Loucy (cell line): ENCODE measurements around the gene TACC3.

ENCODE experiments used
- H2AFZ ChIP-seq: fragments of 200-600 bp; sonication (generic); 2 replicates; pipeline ENCODE4 v1.6.0; 2016; ENCODE audit warnings: antibody characterized with exemption, mild to moderate bottlenecking, low read length, moderate library complexity
- H3F3A ChIP-seq: fragments of 200-600 bp; 2 replicates; pipeline ENCODE4 v1.6.0; 2016; ENCODE audit warnings: antibody characterized with exemption, low read depth, mild to moderate bottlenecking
- H3K27me3 ChIP-seq: fragments of 200-600 bp; sonication (generic); 2 replicates; pipeline ENCODE4 v1.6.1; 2014; ENCODE audit warnings: low read length, mild to moderate bottlenecking; ENCODE audit not compliant: insufficient read depth, poor library complexity, severe bottlenecking
- H3K36me3 ChIP-seq: fragments of 200-600 bp; sonication (generic); 2 replicates; pipeline ENCODE4 v1.6.1; 2016; ENCODE audit warnings: low read length; ENCODE audit not compliant: insufficient read depth
- H3K4me1 ChIP-seq: fragments of 200-600 bp; sonication (generic); 2 replicates; pipeline ENCODE4 v1.5.1; 2014; ENCODE audit warnings: low read length, mild to moderate bottlenecking; ENCODE audit not compliant: insufficient read depth, poor library complexity, severe bottlenecking
- H3K4me2 ChIP-seq: fragments of 200-600 bp; sonication (generic); 2 replicates; pipeline ENCODE4 v1.6.0; 2014; ENCODE audit warnings: antibody characterized with exemption, low read length, low read depth, mild to moderate bottlenecking; ENCODE audit not compliant: poor library complexity, severe bottlenecking
- H3K4me3 ChIP-seq: fragments of 200-600 bp; sonication (generic); 2 replicates; pipeline ENCODE4 v1.5.1; 2014; ENCODE audit warnings: low read length, mild to moderate bottlenecking, mixed read lengths; ENCODE audit not compliant: poor library complexity, severe bottlenecking
- H3K79me2 ChIP-seq: fragments of 200-600 bp; sonication (generic); 2 replicates; pipeline ENCODE4 v1.6.1; 2014; ENCODE audit warnings: low read length; ENCODE audit not compliant: insufficient read depth
- H3K9ac ChIP-seq: fragments of 200-600 bp; sonication (generic); 2 replicates; pipeline ENCODE4 v1.6.0; 2014; ENCODE audit warnings: mild to moderate bottlenecking, low read depth, low read length, moderate library complexity; ENCODE audit not compliant: poor library complexity, severe bottlenecking
- H3K9me2 ChIP-seq: fragments of 200-600 bp; sonication (generic); replicated peaks from 2 replicates; pipeline ENCODE4 v1.6.1; 2016; ENCODE audit warnings: low read depth, low read length, mixed read lengths
- H3K9me3 ChIP-seq: fragments of 200-600 bp; sonication (generic); 2 replicates; pipeline ENCODE4 v1.6.1; 2014; ENCODE audit warnings: mild to moderate bottlenecking, antibody characterized with exemption, low read length, low read depth; ENCODE audit not compliant: insufficient read depth
- H4K20me1 ChIP-seq: fragments of 200-600 bp; sonication (generic); 2 replicates; pipeline ENCODE4 v1.6.0; 2014; ENCODE audit warnings: antibody characterized with exemption, low read length, mild to moderate bottlenecking; ENCODE audit not compliant: insufficient read depth, poor library complexity, severe bottlenecking
- CTCF ChIP-seq: fragments of 200-600 bp; sonication (generic); conservative IDR thresholded peaks from 2 replicates; pipeline ENCODE4 v1.5.1; 2014; ENCODE audit warnings: mild to moderate bottlenecking, antibody characterized with exemption, low read length
- EZH2phosphoT487 ChIP-seq: fragments of 200-600 bp; IDR thresholded peaks from 2 replicates; pipeline ENCODE4 v1.6.1; 2018; ENCODE audit warnings: antibody characterized with exemption, mild to moderate bottlenecking, moderate library complexity, borderline replicate concordance

Gene TACC3

GRCh38 chr4:1771555-1772305 lies 50.4 kb downstream of the TACC3 start:
- no peaks in the 10 kb centered on the region for H3K36me3 ChIP-seq
- H3K79me2 ChIP-seq = no peaks in the 10 kb centered on the region
- H2AFZ ChIP-seq = no peak overlapping the region
- no peaks in the 10 kb centered on the region for H3K9me2 ChIP-seq
- H3K4me3 ChIP-seq = no peak overlapping the region
- H4K20me1 ChIP-seq = no peaks in the 10 kb centered on the region
- no peaks in the 10 kb centered on the region for H3F3A ChIP-seq
- no peak for TF ChIP-seq EZH2phosphoT487
- no peak for TF ChIP-seq CTCF
- H3K9ac ChIP-seq = peak overlapping the region; percentile 50
- no peak overlapping the region for H3K4me2 ChIP-seq
- no peaks in the 10 kb centered on the region for H3K4me1 ChIP-seq
- H3K9me3 ChIP-seq = no peaks in the 10 kb centered on the region
- H3K27me3 ChIP-seq = no peaks in the 10 kb centered on the region

- Histone ChIP-seq H3K4me2 (no peak overlapping the region), H3K4me1 (no peaks in the 10 kb centered on the region), H3K9me3 (no peaks in the 10 kb centered on the region), H3K9ac (no peak overlapping the region), H4K20me1 (no peaks in the 10 kb centered on the region), H3F3A (no peaks in the 10 kb centered on the region), H3K36me3 (no peaks in the 10 kb centered on the region), H3K79me2 (no peaks in the 10 kb centered on the region), H3K4me3 (no peak overlapping the region), H3K27me3 (no peaks in the 10 kb centered on the region), H2AFZ (no peak overlapping the region), H3K9me2 (no peaks in the 10 kb centered on the region)
- TF ChIP-seq CTCF (no peak), EZH2phosphoT487 (no peak)
These were observed 51.7 kb downstream of the TACC3 start for GRCh38 chr4:1772853-1773538.

GRCh38 chr4:1773754-1774153 lies 52.4 kb downstream of the TACC3 start:
- Histone ChIP-seq H3K4me3 (no peak overlapping the region), H3K4me1 (no peaks in the 10 kb centered on the region), H3K27me3 (no peaks in the 10 kb centered on the region), H3K9me3 (no peaks in the 10 kb centered on the region), H3K9ac (no peak overlapping the region), H3K79me2 (no peaks in the 10 kb centered on the region), H3K4me2 (no peak overlapping the region), H3K9me2 (no peaks in the 10 kb centered on the region), H3K36me3 (no peaks in the 10 kb centered on the region), H4K20me1 (no peaks in the 10 kb centered on the region), H3F3A (no peaks in the 10 kb centered on the region), H2AFZ (no peak overlapping the region)
- TF ChIP-seq EZH2phosphoT487 = no peak
